HEK293 (cell line): ENCODE measurements around the gene CEP70.

Experiments used
- CTCF ChIP-seq: fragments of 450-650 bp; formaldehyde crosslinking; IDR thresholded peaks from 2 replicates; pipeline ENCODE4 v1.5.1; 2016; ENCODE audit warnings: missing biosample characterization, missing genetic modification characterization
- GLIS1 ChIP-seq: fragments of 450-650 bp; formaldehyde crosslinking; IDR thresholded peaks from 2 replicates; pipeline ENCODE4 v1.5.1; 2016; ENCODE audit warnings: missing biosample characterization, missing genetic modification characterization
- MYNN ChIP-seq: fragments of 450-650 bp; formaldehyde crosslinking; IDR thresholded peaks from 2 replicates; pipeline ENCODE4 v1.5.1; 2016; ENCODE audit warnings: missing biosample characterization, missing genetic modification characterization, borderline replicate concordance
- RBAK ChIP-seq: fragments of 450-650 bp; formaldehyde crosslinking; IDR thresholded peaks from 2 replicates; pipeline ENCODE4 v1.5.1; 2016; ENCODE audit warnings: missing biosample characterization, missing genetic modification characterization
- REST ChIP-seq: fragments of 450-650 bp; formaldehyde crosslinking; IDR thresholded peaks from 2 replicates; pipeline ENCODE4 v1.5.1; 2016; ENCODE audit warnings: missing biosample characterization, missing genetic modification characterization
- TSHZ1 ChIP-seq: fragments of 450-650 bp; formaldehyde crosslinking; IDR thresholded peaks from 2 replicates; pipeline ENCODE4 v1.5.1; 2016; ENCODE audit warnings: missing biosample characterization, missing genetic modification characterization, borderline replicate concordance
- YY1 ChIP-seq: fragments of 450-650 bp; formaldehyde crosslinking; IDR thresholded peaks from 2 replicates; pipeline ENCODE4 v1.5.1; 2018; ENCODE audit warnings: missing biosample characterization, missing genetic modification characterization
- ZBTB20 ChIP-seq: fragments of 450-650 bp; formaldehyde crosslinking; IDR thresholded peaks from 2 replicates; pipeline ENCODE4 v1.5.1; 2016; ENCODE audit warnings: missing biosample characterization, missing genetic modification characterization
- ZFP37 ChIP-seq: fragments of 450-650 bp; formaldehyde crosslinking; IDR thresholded peaks from 2 replicates; pipeline ENCODE4 v1.5.1; 2016; ENCODE audit warnings: missing biosample characterization, missing genetic modification characterization
- ZNF146 ChIP-seq: fragments of 450-650 bp; formaldehyde crosslinking; IDR thresholded peaks from 2 replicates; pipeline ENCODE4 v1.5.1; 2016; ENCODE audit warnings: missing biosample characterization, missing genetic modification characterization
- ZNF24 ChIP-seq: fragments of 450-650 bp; formaldehyde crosslinking; IDR thresholded peaks from 2 replicates; pipeline ENCODE4 v1.5.1; 2016; ENCODE audit warnings: missing biosample characterization, missing genetic modification characterization
- ZNF274 ChIP-seq, 2 experiments: fragments of 200-500 bp in 1 of 2; fragments of 450-650 bp in 1 of 2; sonication (Bioruptor generic) in 1 of 2; formaldehyde crosslinking in 1 of 2; IDR thresholded peaks; 2 replicates each; pipeline versions ENCODE4 v1.5.1 to v1.6.1; 2014 to 2016; ENCODE audit warnings: borderline replicate concordance in 1 of 2, inconsistent platforms in 1 of 2, low read length in 1 of 2, missing biosample characterization in 1 of 2, missing genetic modification characterization in 1 of 2
- ZNF280D ChIP-seq: fragments of 450-650 bp; formaldehyde crosslinking; IDR thresholded peaks from 2 replicates; pipeline ENCODE4 v1.5.1; 2016; ENCODE audit warnings: missing biosample characterization, missing genetic modification characterization
- ZNF837 ChIP-seq: fragments of 450-650 bp; formaldehyde crosslinking; IDR thresholded peaks from 2 replicates; pipeline ENCODE4 v1.5.1; 2016; ENCODE audit warnings: missing biosample characterization, missing genetic modification characterization

GRCh38 chr3:138461246-138461645, 132.8 kb downstream of the CEP70 start:
- TF ChIP-seq CTCF (tag by site-specific recombination), result no peak
- TF ChIP-seq ZBTB20 (tag by site-specific recombination), result no peak
- no peak for TF ChIP-seq YY1
- no peak for TF ChIP-seq TSHZ1 (tag by site-specific recombination)
- no peak for TF ChIP-seq REST (tag by site-specific recombination)
- no peak for TF ChIP-seq ZNF146 (tag by site-specific recombination)
- TF ChIP-seq ZNF24 (tag by site-specific recombination), result no peak
- no peak for TF ChIP-seq ZNF274 (IDR thresholded peaks at IDR 0.05; ENCODE audit: low read length)
- no peak for TF ChIP-seq ZNF274 (tag by site-specific recombination; IDR thresholded peaks at IDR 0.05; ENCODE audit: borderline replicate concordance)
- no peak for TF ChIP-seq ZFP37 (tag by site-specific recombination)
- no peak for TF ChIP-seq ZNF837
- TF ChIP-seq GLIS1 (tag by site-specific recombination), result no peak
- no peak for TF ChIP-seq RBAK (tag by site-specific recombination)
- no peak for TF ChIP-seq ZNF280D (tag by site-specific recombination)
- TF ChIP-seq MYNN (tag by site-specific recombination), result no peak
